NCI-H2029 (cell line): ENCODE results near the gene ATG9B.
"Not testable (repeated sequence)": the region's sequence is repeated elsewhere in the genome, so short reads cannot be mapped to it uniquely, and the experiment has no call there.

ENCODE experiments used
- DNase-seq: peaks from one replicate; lab custom pipeline; 2025; lab: John Stamatoyannopoulos, UW

ATG9B gene

GRCh38 chr7:151058781-151059366 is 34.6 kb upstream of the ATG9B start:
- no peak for DNase-seq

- peak; percentile 99 for DNase-seq
Measured at GRCh38 chr7:151057989-151058780, 33.9 kb upstream of the ATG9B start.

- DNase-seq, result no peak
Measured at GRCh38 chr7:151057506-151057988, 33.3 kb upstream of the ATG9B start, which contains the start of gene CDK5. TSS of gene CDK5 (minus strand) at chr7:151057897. CDS start at chr7:151057848, 49 bp downstream.

GRCh38 chr7:151056666-151057505 is 32.6 kb upstream of the ATG9B start:
- DNase-seq, result no peak

- DNase-seq, result no peak
Measured at GRCh38 chr7:151056283-151056665, 32.0 kb upstream of the ATG9B start.

GRCh38 chr7:151053751-151054150 is 29.5 kb upstream of the ATG9B start:
- no peak for DNase-seq

- no peak for DNase-seq
Measured at GRCh38 chr7:151053096-151053495, 28.8 kb upstream of the ATG9B start.

GRCh38 chr7:151051108-151051507 is 26.8 kb upstream of the ATG9B start:
- DNase-seq, result no peak

GRCh38 chr7:151048911-151049463 is 24.7 kb upstream of the ATG9B start:
- DNase-seq, result no peak

- no peak for DNase-seq
Measured at GRCh38 chr7:151047976-151048815, 23.9 kb upstream of the ATG9B start, which contains the start of gene ASIC3. TSS of gene ASIC3 (plus strand) at chr7:151048531. CDS start at chr7:151048886, 355 bp downstream.

GRCh38 chr7:151046603-151047573 is 22.6 kb upstream of the ATG9B start:
- no peak for DNase-seq

- no peak for DNase-seq
Measured at GRCh38 chr7:151045967-151046366, 21.7 kb upstream of the ATG9B start.

GRCh38 chr7:151045262-151045661 is 21.0 kb upstream of the ATG9B start:
- DNase-seq, result no peak

- no peak for DNase-seq
Measured at GRCh38 chr7:151043959-151044358, 19.7 kb upstream of the ATG9B start.

GRCh38 chr7:151043449-151043848 is 19.2 kb upstream of the ATG9B start:
- DNase-seq, result not testable (repeated sequence)

- no peak for DNase-seq
Measured at GRCh38 chr7:151040616-151041375, 16.5 kb upstream of the ATG9B start.

- no peak for DNase-seq
Measured at GRCh38 chr7:151039850-151040548, 15.7 kb upstream of the ATG9B start.
